H1 (cell line): ENCODE data around the gene IPO9. TPM values are rescaled to one million over a fixed set of nuclear protein-coding genes. Genes with fewer than 3 reads are reported as not detected.
A peak's percentile ranks its signal among the peaks of the same experiment; 100 is the strongest.
"Not testable (repeated sequence)": the region's sequence is repeated elsewhere in the genome, so short reads cannot be mapped to it uniquely, and the experiment has no call there.

Experiments
- CTCF ChIA-PET: fragments of 300-600 bp; sonication (Branson Sonifier 250); formaldehyde crosslinking; loops from one replicate; lab custom pipeline; 2021; ENCODE audit not compliant: partially characterized antibody; lab: Charles Lee
- POLR2A ChIA-PET: fragments of 300-600 bp; sonication (Branson Sonifier 250); formaldehyde crosslinking; loops from one replicate; lab custom pipeline; 2021; ENCODE audit warnings: inconsistent platforms; ENCODE audit not compliant: partially characterized antibody; lab: Charles Lee
- DNase-seq, 2 experiments: peaks; one replicate each; pipeline versions ENCODE4 v3.0.0 to v3.0.0-alpha.2; 2010 to 2022; ENCODE audit warnings: low spot score in 2 of 2, low read depth in 1 of 2, mixed read lengths in 1 of 2
- FAIRE-seq: peaks from 2 replicates; lab custom pipeline; 2011; peaks lifted over from hg19 to GRCh38; lab: Jason Lieb, UNC
- H2AFZ ChIP-seq: 2 replicates; pipeline ENCODE4 v1.8.1; 2012; ENCODE audit warnings: low read length, inconsistent platforms
- H2AK5ac ChIP-seq: 2 replicates; pipeline ENCODE4 v1.6.1; 2013; ENCODE audit warnings: low read depth, low read length
- H2BK120ac ChIP-seq: replicated peaks from 2 replicates; pipeline ENCODE3; 2013; ENCODE audit warnings: low read depth, low read length, inconsistent platforms
- H2BK12ac ChIP-seq: 2 replicates; pipeline ENCODE4 v1.6.1; 2013; ENCODE audit warnings: low read depth, low read length
- H2BK15ac ChIP-seq: 2 replicates; pipeline ENCODE4 v1.6.1; 2013; ENCODE audit warnings: low read length
- H2BK20ac ChIP-seq: 2 replicates; pipeline ENCODE4 v1.6.1; 2013; ENCODE audit warnings: low read length
- H2BK5ac ChIP-seq: 2 replicates; pipeline ENCODE4 v1.6.1; 2013; ENCODE audit warnings: low read depth, low read length
- H3K14ac ChIP-seq: 2 replicates; pipeline ENCODE4 v1.6.1; 2013; ENCODE audit warnings: inconsistent platforms; ENCODE audit not compliant: insufficient read length
- H3K18ac ChIP-seq: 2 replicates; pipeline ENCODE4 v1.6.1; 2013; ENCODE audit warnings: low read length; ENCODE audit errors: extremely low read depth
- H3K23ac ChIP-seq: 2 replicates; pipeline ENCODE4 v1.6.1; 2013; ENCODE audit warnings: inconsistent platforms; ENCODE audit not compliant: insufficient read length
- H3K23me2 ChIP-seq: 2 replicates; pipeline ENCODE4 v1.6.1; 2013; ENCODE audit warnings: low read depth, low read length
- H3K27ac ChIP-seq: 2 replicates; pipeline ENCODE4 v1.6.1; 2011; ENCODE audit warnings: low read depth, low read length, inconsistent platforms
- H3K27me3 ChIP-seq, 4 experiments: replicated peaks in 1 of 4; 1 replicate in 1 of 4; 2 replicates in 3 of 4; pipeline versions ENCODE4 v1.6.1 to v1.8.1; 2011 to 2013; ENCODE audit warnings: low read length in 3 of 4, mild to moderate bottlenecking in 3 of 4, inconsistent platforms in 2 of 4, mixed read lengths in 2 of 4, moderate library complexity in 1 of 4; ENCODE audit not compliant: control insufficient read depth in 3 of 4, insufficient read depth in 3 of 4; ENCODE audit errors: extremely low read depth in 1 of 4
- H3K36me3 ChIP-seq, 4 experiments: 2 replicates each; pipeline versions ENCODE4 v1.6.1 to v1.8.1; 2011 to 2013; ENCODE audit warnings: mild to moderate bottlenecking in 4 of 4, low read length in 3 of 4, moderate library complexity in 2 of 4, control low read depth in 1 of 4, inconsistent platforms in 1 of 4; ENCODE audit not compliant: insufficient read depth in 4 of 4, control insufficient read depth in 2 of 4
- H3K4ac ChIP-seq: replicated peaks from 2 replicates; pipeline ENCODE3; 2013; ENCODE audit warnings: low read length, low read depth, mixed read lengths, inconsistent platforms; ENCODE audit not compliant: insufficient read length
- H3K4me1 ChIP-seq, 4 experiments: replicated peaks in 1 of 4; 1 replicate in 1 of 4; 2 replicates in 3 of 4; pipeline versions ENCODE4 v1.6.1 to v1.8.1; 2011 to 2013; ENCODE audit warnings: low read length in 3 of 4, inconsistent platforms in 2 of 4, mixed read lengths in 1 of 4; ENCODE audit not compliant: insufficient read depth in 4 of 4, control insufficient read depth in 3 of 4
- H3K4me2 ChIP-seq, 2 experiments: 2 replicates each; pipeline versions ENCODE4 v1.6.1 to v1.8.1; 2011 to 2013; ENCODE audit warnings: low read depth in 2 of 2, low read length in 2 of 2, control low read depth in 1 of 2, inconsistent platforms in 1 of 2, mild to moderate bottlenecking in 1 of 2; ENCODE audit not compliant: insufficient read depth in 1 of 2
- H3K4me3 ChIP-seq, 4 experiments: fragments of 200-600, 300-600 bp in 1 of 4; sonication (generic), shearing (Covaris generic), sonication (Bioruptor Twin) in 1 of 4; 2 replicates each; pipeline versions ENCODE4 v1.5.1 to v1.8.1; 2011 to 2016; ENCODE audit warnings: low read length in 4 of 4, low read depth in 3 of 4, control low read depth in 2 of 4, inconsistent platforms in 2 of 4, mild to moderate bottlenecking in 2 of 4, mixed read lengths in 1 of 4, moderate library complexity in 1 of 4; ENCODE audit not compliant: insufficient read depth in 2 of 4; ENCODE audit errors: extremely low read depth in 1 of 4
- H3K56ac ChIP-seq: replicated peaks from 2 replicates; pipeline ENCODE3; 2013; ENCODE audit warnings: low read depth, mild to moderate bottlenecking, mixed read lengths, low read length, inconsistent platforms; ENCODE audit not compliant: insufficient read length
- H3K79me1 ChIP-seq: 2 replicates; pipeline ENCODE4 v1.6.1; 2013; ENCODE audit warnings: low read depth, low read length, control low read depth
- H3K79me2 ChIP-seq, 2 experiments: 2 replicates each; pipeline versions ENCODE4 v1.6.1 to v1.8.1; 2012 to 2013; ENCODE audit warnings: low read length in 2 of 2, mild to moderate bottlenecking in 2 of 2, inconsistent platforms in 1 of 2; ENCODE audit not compliant: insufficient read depth in 2 of 2, control insufficient read depth in 1 of 2
- H3K9ac ChIP-seq, 4 experiments: replicated peaks in 1 of 4; 1 replicate in 1 of 4; 2 replicates in 3 of 4; pipeline versions ENCODE4 v1.6.1 to v1.8.1; 2011 to 2013; ENCODE audit warnings: low read depth in 3 of 4, low read length in 3 of 4, control low read depth in 2 of 4, mild to moderate bottlenecking in 2 of 4, moderate library complexity in 2 of 4, inconsistent platforms in 1 of 4; ENCODE audit errors: extremely low read depth in 1 of 4
- H3K9me3 ChIP-seq, 2 experiments: 2 replicates each; pipeline versions ENCODE4 v1.6.1 to v1.8.1; 2012 to 2013; ENCODE audit warnings: mild to moderate bottlenecking in 2 of 2, moderate library complexity in 2 of 2, control low read depth in 1 of 2, inconsistent platforms in 1 of 2, low read depth in 1 of 2, low read length in 1 of 2, mixed read lengths in 1 of 2; ENCODE audit not compliant: insufficient read depth in 2 of 2
- H4K20me1 ChIP-seq, 2 experiments: replicated peaks in 1 of 2; 2 replicates each; pipeline versions ENCODE3 to v1.8.1; 2011 to 2013; ENCODE audit warnings: inconsistent platforms in 2 of 2, low read length in 2 of 2, mild to moderate bottlenecking in 1 of 2; ENCODE audit not compliant: insufficient read depth in 2 of 2, control insufficient read depth in 1 of 2
- H4K5ac ChIP-seq: 2 replicates; pipeline ENCODE4 v1.6.1; 2013; ENCODE audit warnings: low read length, low read depth, mixed read lengths, inconsistent platforms; ENCODE audit not compliant: insufficient read length
- H4K8ac ChIP-seq: 2 replicates; pipeline ENCODE4 v1.8.0; 2013; ENCODE audit warnings: mild to moderate bottlenecking, moderate library complexity, low read length, inconsistent platforms; ENCODE audit not compliant: insufficient read depth; ENCODE audit errors: extremely low read depth
- H4K91ac ChIP-seq: replicated peaks from 2 replicates; pipeline ENCODE3; 2013; ENCODE audit warnings: low read length, mixed read lengths, inconsistent platforms; ENCODE audit not compliant: insufficient read length
- MAFK ChIP-seq: IDR thresholded peaks from 2 replicates; pipeline ENCODE4 v1.6.1; 2012; ENCODE audit warnings: low read depth, mild to moderate bottlenecking, improper control_type of control experiment, low read length
- WGBS, 2 experiments: shearing (Covaris generic) in 1 of 2; methylation state at CpG; one replicate each; pipeline versions ENCODE4 v1.1.6 to v1.1.7; 2013 to 2015; ENCODE audit warnings: low lambda C conversion rate in 2 of 2, mixed read lengths in 2 of 2, inconsistent platforms in 1 of 2, low coverage in 1 of 2, missing lambda C conversion rate in 1 of 2; ENCODE audit not compliant: insufficient replicate concordance in 2 of 2, insufficient coverage in 1 of 2, insufficient read length in 1 of 2; ENCODE audit errors: extremely low coverage in 1 of 2, missing lambda C conversion rate in 1 of 2; 5-methylcytosine and 5-hydroxymethylcytosine counted together
- polyA plus RNA-seq, 7 experiments: library from polyadenylated mRNA; depleted of rRNA in 3 of 7; stranded (reverse) in 5 of 7; unstranded in 2 of 7; fragments of >200 nt in 5 of 7; fragments of 200-250 nt in 2 of 7; gene quantifications; 1 replicate in 5 of 7; 2 replicates in 1 of 7; 4 replicates in 1 of 7; pipeline versions ENCODE4 v1.2.1 to v1.2.3, GENCODE V29; 2011 to 2013; ENCODE audit warnings: missing spikeins in 2 of 7, mixed read lengths in 2 of 7
- total RNA-seq: library from RNA; stranded (reverse); fragmentation: NEBNext Ultra II Directional; extraction: Animal tissue kit (Norgen Biotek cat#: 25700); gene quantifications from 2 replicates; pipeline ENCODE4 v1.2.1, GENCODE V29; 2021

The IPO9 gene
- total and polyA plus RNA-seq, 2 of the 8 experiments (the other 6 are each of a cell fraction or from before 2014, with no cell fraction given), result 61.0 to 122 TPM

DNA sequence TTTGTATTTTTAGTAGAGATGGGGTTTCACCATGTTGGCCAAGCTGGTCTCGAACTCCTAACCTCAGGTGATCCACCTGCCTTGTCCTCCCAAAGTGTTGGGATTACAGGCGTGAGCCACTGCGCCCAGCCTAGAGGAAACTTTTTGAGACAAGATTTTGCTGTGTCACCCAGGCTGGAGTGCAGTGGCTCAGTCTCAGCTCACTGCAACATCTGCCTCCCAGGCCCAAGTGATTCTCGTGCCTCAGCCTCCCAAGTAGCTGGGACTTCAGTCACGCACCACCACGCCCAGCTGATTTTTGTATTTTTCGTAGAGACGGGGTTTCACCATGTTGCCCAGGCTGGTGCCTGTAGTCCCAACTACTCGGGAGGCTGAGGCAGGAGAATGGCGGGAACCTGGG lies 10.1 kb downstream of the IPO9 start:
- H3K14ac ChIP-seq, H3K18ac ChIP-seq, H3K56ac ChIP-seq, H2AK5ac ChIP-seq, POLR2A ChIA-PET, DNase-seq, H2BK120ac ChIP-seq, H2BK20ac ChIP-seq, H3K4me3 ChIP-seq: not testable (repeated sequence)
- 93% methylated on average over 8 of the region's 10 CpGs; no CpG with 5 or more reads in 1 of the 2 experiments for WGBS, 2 experiments
- CTCF ChIA-PET, result interaction anchor here (1.1 to 1.2 kb wide), 2 partner anchors 57 to 102 kb away, joined by 5 to 7 read pairs; no protein-coding TSS in a partner anchor
- TF ChIP-seq MAFK, result 0 out of 2 replicates have a peak, but pooled peaks have one; percentile 1
- TF ChIP-seq, all 59 proteins: peak for 1; not testable (repeated sequence) for 58
- not testable (repeated sequence) for H2BK5ac ChIP-seq, H4K5ac ChIP-seq, H2AFZ ChIP-seq, H3K36me3 ChIP-seq, H3K4me2 ChIP-seq, H3K23ac ChIP-seq, H4K91ac ChIP-seq, H3K27me3 ChIP-seq, H4K8ac ChIP-seq, H3K4me1 ChIP-seq, H2BK15ac ChIP-seq, H3K27ac ChIP-seq, H3K4ac ChIP-seq, H3K9me3 ChIP-seq, H2BK12ac ChIP-seq, H3K9ac ChIP-seq, H3K23me2 ChIP-seq, FAIRE-seq
- Histone ChIP-seq H3K79me2 (peaks cover 33 to 97% of the 10 kb centered on the region in 2 experiments), H3K79me1 (peaks cover 11% of the 10 kb centered on the region), H4K20me1 (peaks cover 17 to 21% of the 10 kb centered on the region in 2 experiments)
